ENCODE measurements around the gene PBX1.

Gene PBX1

DNA sequence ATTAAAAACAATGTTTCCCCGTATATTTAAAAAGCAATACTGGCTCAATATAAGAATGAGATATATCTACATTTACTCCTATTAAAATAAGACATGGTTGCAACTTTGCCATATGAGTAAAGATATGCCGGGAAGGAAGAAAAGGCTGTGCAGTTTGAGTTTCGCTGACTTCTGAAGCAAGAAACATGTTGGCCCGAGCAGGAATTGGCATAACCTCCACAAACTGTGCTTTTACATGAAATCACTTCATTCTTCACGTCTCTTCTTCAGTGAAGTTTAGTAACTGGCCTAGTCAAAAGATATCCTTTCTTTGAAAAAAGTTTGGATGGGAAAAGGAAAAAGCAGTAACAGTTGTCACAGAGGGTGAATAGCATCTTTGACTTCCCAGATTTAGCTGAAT lies 342.0 kb downstream of the PBX1 start:
- DNase-seq: no peak
